HEK293 (cell line): ENCODE measurements around the gene DHRS13.

Experiments
- CTCF ChIA-PET: fragments of 350-600 bp; formaldehyde crosslinking; extraction: SDS; loops from one replicate; lab custom pipeline; 2021; ENCODE audit warnings: antibody characterized with exemption; lab: Yijun Ruan, JAX
- POLR2A ChIA-PET: fragments of 300-600 bp; formaldehyde crosslinking; extraction: SDS; loops from one replicate; lab custom pipeline; 2020; ENCODE audit warnings: antibody characterized with exemption, inconsistent platforms; lab: Yijun Ruan, JAX
- H3K27ac ChIP-seq: fragments of 200-500 bp; sonication (Bioruptor generic); 2 replicates; pipeline ENCODE4 v1.5.1; 2014; ENCODE audit warnings: low read depth, low read length, control low read depth, inconsistent platforms; ENCODE audit errors: extremely low read depth
- H3K36me3 ChIP-seq, 2 experiments: fragments of 200-500 bp in 1 of 2; sonication (Bioruptor generic) in 1 of 2; 1 replicate in 1 of 2; 2 replicates in 1 of 2; pipeline ENCODE4 v1.5.1; 2014 to 2017; ENCODE audit warnings: inconsistent platforms in 2 of 2, low read length in 2 of 2; ENCODE audit not compliant: control insufficient read depth in 2 of 2, insufficient read depth in 1 of 2
- H3K4me1 ChIP-seq: fragments of 200-500 bp; sonication (Bioruptor generic); 2 replicates; pipeline ENCODE4 v1.5.1; 2014; ENCODE audit warnings: mild to moderate bottlenecking, low read length, inconsistent platforms; ENCODE audit not compliant: control insufficient read depth, insufficient read depth
- H3K4me3 ChIP-seq: 2 replicates; pipeline ENCODE4 v1.5.1; 2011; ENCODE audit warnings: low read depth, mild to moderate bottlenecking, control low read depth, low read length, moderate library complexity
- H3K9me3 ChIP-seq: fragments of 200-500 bp; sonication (Bioruptor generic); 2 replicates; pipeline ENCODE4 v1.5.1; 2014; ENCODE audit warnings: low read depth, low read length, inconsistent platforms; ENCODE audit not compliant: control insufficient read depth, insufficient read depth
- GFI1B ChIP-seq: fragments of 450-650 bp; formaldehyde crosslinking; IDR thresholded peaks from 2 replicates; pipeline ENCODE4 v1.5.1; 2016; ENCODE audit warnings: missing biosample characterization, missing genetic modification characterization
- IKZF3 ChIP-seq: fragments of 450-650 bp; IDR thresholded peaks from 2 replicates; pipeline ENCODE4 v1.5.0; 2018; ENCODE audit warnings: missing biosample characterization, mild to moderate bottlenecking, missing genetic modification characterization, moderate library complexity
- PATZ1 ChIP-seq: fragments of 450-650 bp; formaldehyde crosslinking; IDR thresholded peaks from 2 replicates; pipeline ENCODE4 v1.5.1; 2016; ENCODE audit warnings: missing biosample characterization, missing genetic modification characterization
- PBX3 ChIP-seq: sonication (generic); formaldehyde crosslinking; IDR thresholded peaks from 2 replicates; pipeline ENCODE4 v1.8.1; 2022; ENCODE audit warnings: mild to moderate bottlenecking, moderate library complexity, missing genetic modification reagents
- SCRT2 ChIP-seq: fragments of 450-650 bp; formaldehyde crosslinking; IDR thresholded peaks from 2 replicates; pipeline ENCODE4 v1.5.1; 2016; ENCODE audit warnings: missing biosample characterization, missing genetic modification characterization
- SP3 ChIP-seq: fragments of 450-650 bp; formaldehyde crosslinking; IDR thresholded peaks from 2 replicates; pipeline ENCODE4 v1.5.1; 2016; ENCODE audit warnings: missing biosample characterization, missing genetic modification characterization
- ZBTB11 ChIP-seq: fragments of 450-650 bp; formaldehyde crosslinking; conservative IDR thresholded peaks from 2 replicates; pipeline ENCODE4 v1.5.1; 2016; ENCODE audit warnings: low read depth, missing biosample characterization, missing genetic modification characterization
- ZBTB49 ChIP-seq: fragments of 450-650 bp; formaldehyde crosslinking; IDR thresholded peaks from 2 replicates; pipeline ENCODE4 v1.5.1; 2016; ENCODE audit warnings: missing biosample characterization, missing genetic modification characterization, low read depth
- ZNF148 ChIP-seq: fragments of 450-650 bp; formaldehyde crosslinking; IDR thresholded peaks from 2 replicates; pipeline ENCODE4 v1.5.0; 2017; ENCODE audit warnings: missing biosample characterization, missing genetic modification characterization, borderline replicate concordance
- ZNF23 ChIP-seq: fragments of 450-650 bp; formaldehyde crosslinking; IDR thresholded peaks from 2 replicates; pipeline ENCODE4 v1.5.1; 2016; ENCODE audit warnings: missing biosample characterization, missing genetic modification characterization, borderline replicate concordance
- ZNF24 ChIP-seq: fragments of 450-650 bp; formaldehyde crosslinking; IDR thresholded peaks from 2 replicates; pipeline ENCODE4 v1.5.1; 2016; ENCODE audit warnings: missing biosample characterization, missing genetic modification characterization
- ZNF488 ChIP-seq: fragments of 450-650 bp; formaldehyde crosslinking; IDR thresholded peaks from 2 replicates; pipeline ENCODE4 v1.5.1; 2016; ENCODE audit warnings: missing biosample characterization, missing genetic modification characterization
- ZNF513 ChIP-seq: fragments of 450-650 bp; IDR thresholded peaks from 2 replicates; pipeline ENCODE4 v1.5.1; 2018; ENCODE audit warnings: missing biosample characterization, missing genetic modification characterization
- ZNF561 ChIP-seq: fragments of 450-650 bp; IDR thresholded peaks from 2 replicates; pipeline ENCODE4 v1.5.1; 2018; ENCODE audit warnings: missing biosample characterization, missing genetic modification characterization, borderline replicate concordance
- ZNF600 ChIP-seq: fragments of 450-650 bp; formaldehyde crosslinking; IDR thresholded peaks from 2 replicates; pipeline ENCODE4 v1.5.1; 2016; ENCODE audit warnings: missing biosample characterization, missing genetic modification characterization
- ZNF654 ChIP-seq: fragments of 450-650 bp; formaldehyde crosslinking; IDR thresholded peaks from 2 replicates; pipeline ENCODE4 v1.5.1; 2016; ENCODE audit warnings: low read depth, missing biosample characterization, missing genetic modification characterization

Gene DHRS13

GRCh38 chr17:28896491-28896883 lies 6.4 kb downstream of the DHRS13 start:
- ChIA-PET CTCF (interaction anchor here (0.7 to 18.6 kb wide), 7 partner anchors 15 to 169 kb away, joined by 3 to 142 read pairs (median 3); partner anchors contain the start of genes NEK8 and TLCD1), POLR2A (interaction anchor here (0.6 to 2.6 kb wide), 7 partner anchors 11 to 185 kb away, joined by 3 to 12 read pairs (median 4); partner anchors contain the start of genes FAM222B, PHF12 and PROCA1)
- Histone ChIP-seq H3K4me3 (peak overlapping the region; percentile 88), H3K9me3 (no peaks in the 10 kb centered on the region), H3K27ac (peak overlapping the region; percentile 90; the same call in 1 of the 2 replicates), H3K36me3 (peaks cover 0 to 22% of the 10 kb centered on the region in 2 experiments; a peak in 2 of 3 replicates), H3K4me1 (peaks cover 9% of the 10 kb centered on the region; the same call in 1 of the 2 replicates)
- TF ChIP-seq SP3 (tag by site-specific recombination) (no peak), IKZF3 (tag by site-specific recombination) (peak; percentile 9; the same call in 1 of the 2 replicates)

- peak overlapping the region; percentile 88; the same call in 1 of the 2 replicates for H3K4me3 ChIP-seq
- POLR2A ChIA-PET, result interaction anchor here (1.1 to 2.6 kb wide), 4 partner anchors 11 to 185 kb away, joined by 3 to 12 read pairs (median 8); partner anchors contain the start of genes PHF12 and PROCA1
- no peak overlapping the region for H3K27ac ChIP-seq
- H3K9me3 ChIP-seq, result no peaks in the 10 kb centered on the region
- peaks cover 0 to 16% of the 10 kb centered on the region in 2 experiments; a peak in 2 of 3 replicates for H3K36me3 ChIP-seq
- H3K4me1 ChIP-seq, result peaks cover 9% of the 10 kb centered on the region; the same call in 1 of the 2 replicates
- CTCF ChIA-PET, result interaction anchor here (0.7 to 18.6 kb wide), 6 partner anchors 16 to 168 kb away, joined by 3 to 142 read pairs (median 3); partner anchors contain the start of genes NEK8 and TLCD1
- TF ChIP-seq ZNF654, result no peak
- TF ChIP-seq GFI1B (tag by site-specific recombination), result no peak
- TF ChIP-seq SCRT2 (tag by site-specific recombination), result peak; percentile 36; the same call in 1 of the 2 replicates
- TF ChIP-seq PATZ1, result 0 out of 2 replicates have a peak, but pooled peaks have one; percentile 37
- TF ChIP-seq ZNF513 (tag by site-specific recombination), result no peak
- TF ChIP-seq ZNF561 (tag by site-specific recombination), result no peak
- no peak for TF ChIP-seq ZNF24 (tag by site-specific recombination)
- no peak for TF ChIP-seq ZNF23
- no peak for TF ChIP-seq ZBTB49 (tag by site-specific recombination)
- TF ChIP-seq ZBTB11 (tag by site-specific recombination), result no peak
- no peak for TF ChIP-seq ZNF488 (tag by site-specific recombination)
- no peak for TF ChIP-seq PBX3 (CRISPR knock-in tag)
- TF ChIP-seq ZNF148 (tag by site-specific recombination), result no peak
- TF ChIP-seq ZNF600 (tag by site-specific recombination), result no peak
Measured at GRCh38 chr17:28895794-28896447, 7.0 kb downstream of the DHRS13 start.
